ENCODE results near the gene NRN1L.
A peak's percentile ranks its signal among the peaks of the same experiment; 100 is the strongest.
"Not testable (repeated sequence)": the region's sequence is repeated elsewhere in the genome, so short reads cannot be mapped to it uniquely, and the experiment has no call there.

NRN1L gene

GRCh38 chr16:67884684-67885083 lies at the start of gene NRN1L:
NRN1L (plus strand) TSS chr16:67884885; CDS start chr16:67884904, 19 bp downstream.
- no peak for DNase-seq (ENCODE audit: low read depth in 1 of 2, low spot score in 1 of 2)

- DNase-seq (ENCODE audit: low read depth in 1 of 2, low spot score in 1 of 2): not testable (repeated sequence)
These were observed 47.5 kb upstream of the NRN1L start for GRCh38 chr16:67837190-67837589.

- no peak for DNase-seq (ENCODE audit: low read depth in 1 of 2, low spot score in 1 of 2)
These were observed 46.9 kb upstream of the NRN1L start for GRCh38 chr16:67837811-67838210.

DNA sequence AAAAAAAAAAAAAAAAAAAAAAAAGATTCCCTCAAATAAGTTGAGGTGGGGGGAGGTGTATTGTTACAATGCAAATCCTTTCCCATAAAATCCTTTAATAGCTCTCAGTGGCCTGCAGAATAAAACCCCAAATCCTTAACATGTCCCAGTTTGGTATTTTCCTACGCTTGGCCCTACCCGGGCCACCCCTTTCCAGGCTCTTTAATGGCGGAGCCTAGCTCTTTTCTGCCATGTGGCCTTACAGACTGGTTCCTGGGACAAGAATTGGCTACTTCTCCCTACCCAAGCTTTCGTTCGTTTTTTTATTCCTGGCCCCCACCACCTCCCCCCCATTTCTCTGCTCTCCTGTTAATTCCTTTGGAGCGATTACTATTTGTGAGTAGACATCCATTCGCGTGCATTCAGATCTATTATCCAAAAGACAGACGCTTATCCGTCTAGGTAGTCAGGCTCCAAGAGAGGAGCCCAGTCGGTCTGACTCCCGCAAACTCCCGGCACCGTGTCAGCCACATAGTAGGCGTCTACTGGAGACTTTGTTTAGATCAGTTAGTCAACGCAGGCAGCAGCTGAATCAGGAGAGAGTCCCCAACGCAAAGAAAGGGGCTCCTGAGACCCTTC lies 43.4 kb upstream of the NRN1L start:
- peak in 1 of 2 donors; percentile 10 for DNase-seq (ENCODE audit: low read depth in 1 of 2, low spot score in 1 of 2)

DNA sequence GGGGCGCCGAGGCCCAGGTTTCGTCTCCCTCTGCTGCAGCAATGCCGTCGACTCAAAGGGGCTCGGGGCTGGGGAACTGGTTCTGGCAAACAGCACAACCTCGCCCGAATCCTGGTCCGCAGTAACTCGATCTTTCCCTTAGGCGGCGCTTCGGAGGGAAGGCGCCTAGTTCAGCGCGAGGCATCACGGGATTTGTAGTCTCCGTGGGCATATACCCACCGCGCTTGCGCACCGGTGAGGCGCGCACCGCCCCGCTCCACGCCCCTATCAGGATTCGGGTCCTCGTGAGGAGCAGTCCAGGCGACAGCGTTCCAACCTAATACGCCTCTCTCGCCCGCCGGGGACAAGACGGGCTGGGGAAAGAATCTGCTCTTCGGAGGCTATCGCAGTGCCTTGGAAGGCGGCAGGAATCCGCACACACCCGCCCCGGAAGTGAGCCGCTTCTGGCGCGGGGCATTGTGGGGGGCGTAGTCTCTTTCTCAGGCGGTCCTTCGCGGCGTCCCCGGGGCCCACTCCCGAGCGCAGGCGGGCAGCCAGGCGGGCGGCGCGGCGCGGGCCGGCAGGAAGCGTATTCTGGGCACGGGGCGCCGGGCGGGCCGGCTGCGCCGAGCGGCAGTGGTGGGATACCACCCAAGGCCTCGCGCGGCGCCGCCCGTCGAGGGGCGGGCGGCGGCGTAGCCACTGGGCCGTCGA lies 42.7 kb upstream of the NRN1L start, which contains the start of gene THAP11:
THAP11 (plus strand) TSS at position 505 of the 693 bp plus-strand sequence. CDS start 235 bp downstream, outside the sequence.
- DNase-seq (ENCODE audit: low read depth in 1 of 2, low spot score in 1 of 2): peak; percentile 85 to 88

- peak; percentile 32 to 39 for DNase-seq (ENCODE audit: low read depth in 1 of 2, low spot score in 1 of 2)
These were observed 42.0 kb upstream of the NRN1L start for GRCh38 chr16:67842509-67843342.

GRCh38 chr16:67843343-67843765 lies 41.3 kb upstream of the NRN1L start:
- DNase-seq (ENCODE audit: low read depth in 1 of 2, low spot score in 1 of 2): no peak

DNA sequence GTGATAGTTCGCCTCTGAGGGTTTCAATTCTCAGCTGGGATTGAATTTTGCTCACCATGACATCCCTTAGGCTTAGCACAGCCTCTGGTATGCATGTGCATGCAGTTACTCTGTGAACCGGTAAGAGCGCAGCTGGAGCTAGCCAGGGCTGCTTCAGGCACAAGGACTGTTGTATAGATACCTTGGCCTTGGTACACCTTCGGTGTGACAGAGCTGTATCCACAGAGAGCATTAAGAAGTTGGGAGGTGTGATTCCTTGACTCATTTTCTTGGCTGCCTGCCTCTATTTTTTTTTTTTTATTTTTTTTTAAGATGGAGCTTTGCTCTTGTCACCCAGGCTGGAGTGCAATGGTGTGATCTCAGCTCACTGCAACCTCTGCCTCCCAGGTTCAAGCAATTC lies 40.2 kb upstream of the NRN1L start:
- no peak for DNase-seq (ENCODE audit: low read depth in 1 of 2, low spot score in 1 of 2)

GRCh38 chr16:67845291-67846062 lies 39.2 kb upstream of the NRN1L start:
- DNase-seq (ENCODE audit: low read depth in 1 of 2, low spot score in 1 of 2): no peak

- no peak for DNase-seq (ENCODE audit: low read depth in 1 of 2, low spot score in 1 of 2)
These were observed 38.7 kb upstream of the NRN1L start for GRCh38 chr16:67846063-67846319.

- peak; percentile 88 to 91 for DNase-seq (ENCODE audit: low read depth in 1 of 2, low spot score in 1 of 2)
These were observed 38.2 kb upstream of the NRN1L start, which contains the start of gene NUTF2 for GRCh38 chr16:67846320-67847063. NUTF2 (plus strand) TSS chr16:67846933; CDS start chr16:67865131, 18,198 bp downstream.

- DNase-seq (ENCODE audit: low read depth in 1 of 2, low spot score in 1 of 2): no peak
These were observed 37.4 kb upstream of the NRN1L start, which contains the start of gene CENPT for GRCh38 chr16:67847064-67847861. CENPT (minus strand) TSS chr16:67847693; CDS start chr16:67833859, 13,834 bp downstream.

GRCh38 chr16:67848118-67848517 lies 36.6 kb upstream of the NRN1L start:
- no peak for DNase-seq (ENCODE audit: low read depth in 1 of 2, low spot score in 1 of 2)

- no peak for DNase-seq (ENCODE audit: low read depth in 1 of 2, low spot score in 1 of 2)
These were observed 31.0 kb upstream of the NRN1L start for GRCh38 chr16:67853670-67854069.

DNA sequence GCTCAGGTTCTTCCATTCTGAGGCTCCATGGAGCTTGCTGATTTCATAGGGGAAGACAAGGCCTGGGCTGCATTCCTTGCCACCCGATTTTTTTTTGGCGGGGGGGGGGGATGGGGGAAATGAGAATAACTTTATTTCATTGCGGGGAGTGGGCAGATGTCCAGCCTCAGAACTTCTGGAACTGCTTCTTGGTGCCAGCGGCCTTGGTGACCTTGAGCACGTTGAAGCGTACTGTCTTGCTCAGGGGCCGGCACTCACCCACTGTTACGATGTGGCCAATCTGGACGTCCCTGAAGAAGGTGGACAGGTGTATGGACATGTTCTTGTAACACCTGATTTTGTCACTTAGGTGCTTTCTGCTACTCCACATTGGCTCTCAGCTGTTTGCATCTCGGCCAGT lies 28.9 kb upstream of the NRN1L start:
- no peak for DNase-seq (ENCODE audit: low read depth in 1 of 2, low spot score in 1 of 2)

- no peak for DNase-seq (ENCODE audit: low read depth in 1 of 2, low spot score in 1 of 2)
These were observed 27.6 kb upstream of the NRN1L start for GRCh38 chr16:67856927-67857546.

GRCh38 chr16:67857547-67858233 lies 27.0 kb upstream of the NRN1L start:
- no peak for DNase-seq (ENCODE audit: low read depth in 1 of 2, low spot score in 1 of 2)

DNA sequence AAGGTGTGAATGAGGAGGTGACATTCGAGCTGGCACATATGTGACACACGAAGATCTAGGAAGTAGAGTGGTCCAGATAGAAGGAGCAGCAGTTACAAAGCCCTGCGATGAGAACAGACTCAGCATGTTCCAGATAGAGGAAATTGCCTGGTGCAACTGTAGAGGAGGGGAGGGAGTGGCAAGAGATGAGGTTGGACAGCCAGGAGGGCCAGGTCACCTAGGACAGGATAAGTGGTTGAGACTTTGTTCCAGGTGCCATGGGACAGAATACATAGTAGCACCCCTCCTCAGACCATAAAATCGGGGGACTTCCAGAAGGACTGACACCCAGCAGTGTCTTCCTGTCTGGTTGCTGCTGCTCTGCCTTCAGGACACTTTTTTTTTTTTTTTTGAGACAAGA lies 26.2 kb upstream of the NRN1L start:
- DNase-seq (ENCODE audit: low read depth in 1 of 2, low spot score in 1 of 2): no peak

Measured in stimulated activated CD4-positive, alpha-beta T cell treated with anti-CD3 and anti-CD28 coated beads, Interleukin-15, amount 100 ng/mL, for 1 hour (primary cell).